CD4-positive, alpha-beta T cell treated with Interleukin-17A for 4 hours (primary cell): ENCODE results near the gene CAPS2.
"Not testable (repeated sequence)": the region's sequence is repeated elsewhere in the genome, so short reads cannot be mapped to it uniquely, and the experiment has no call there.

Experiments used
- DNase-seq: peaks from one replicate; pipeline ENCODE4 v3.0.0-alpha.2; 2020; ENCODE audit warnings: mixed read lengths

Gene CAPS2

DNA sequence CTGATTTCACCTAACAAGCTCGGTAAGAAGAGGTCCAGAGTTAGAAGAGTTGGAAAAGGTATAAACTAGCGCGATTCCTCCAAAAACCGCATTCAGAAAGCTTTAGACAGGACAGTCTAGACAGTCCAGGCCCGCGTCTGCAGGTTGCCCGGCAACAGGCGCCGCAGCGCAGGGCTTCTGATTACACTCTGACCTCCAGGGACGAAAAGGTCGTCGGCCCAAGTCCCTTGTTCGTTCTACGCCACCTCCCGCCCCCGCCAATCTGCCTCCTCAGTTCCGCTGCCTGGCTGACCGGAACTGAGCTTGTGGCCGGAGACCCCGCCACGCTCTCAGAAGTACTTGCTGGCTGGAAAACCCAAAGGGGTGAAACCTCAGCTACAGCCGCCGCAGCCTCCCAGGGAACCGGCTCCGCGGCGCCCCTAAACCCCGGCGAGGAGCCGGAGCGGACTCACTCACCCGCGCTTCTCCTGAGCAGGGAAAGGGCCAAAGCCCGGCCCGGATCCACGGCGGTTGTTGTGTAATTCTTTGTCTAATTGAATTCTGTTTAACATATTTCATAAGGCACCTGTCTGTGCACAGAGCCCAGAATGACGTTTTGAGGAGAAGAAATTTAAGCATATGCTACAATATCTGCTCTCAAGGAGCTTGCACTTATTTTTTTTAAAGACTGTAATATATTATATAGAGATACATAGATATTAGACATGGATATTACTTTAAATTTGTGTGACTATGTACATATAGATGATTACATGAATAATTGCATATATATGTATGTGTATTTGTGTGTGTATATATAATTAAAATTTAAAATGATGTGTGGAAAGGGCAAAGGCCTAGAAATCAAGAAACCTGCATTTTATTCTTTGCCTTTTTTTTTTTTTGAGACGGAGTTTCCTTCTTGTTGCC is at the start of gene CAPS2:
CAPS2 (minus strand) TSS at position 407 of the 909 bp plus-strand sequence. CDS start 3,826 bp downstream, outside the sequence.
- DNase-seq = peak; percentile 39

DNA sequence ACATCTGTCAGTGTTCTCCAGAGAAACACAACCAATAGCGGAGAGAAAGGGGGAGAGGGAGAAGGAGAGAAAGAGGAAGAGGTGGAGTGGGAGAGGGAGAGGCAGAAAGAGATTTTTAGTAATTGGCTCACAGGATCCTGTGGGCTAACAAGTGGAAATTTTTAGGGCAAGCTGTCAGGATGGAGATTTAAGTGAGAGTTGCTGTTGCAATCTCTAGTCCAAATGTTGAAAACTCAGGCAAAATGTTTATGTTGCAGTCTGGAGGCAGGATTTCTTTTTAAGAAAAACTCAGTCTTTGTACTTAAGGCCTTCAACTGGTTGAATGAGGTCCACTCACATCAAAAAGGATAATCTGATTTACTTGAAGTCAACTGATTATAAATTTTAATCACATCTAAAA is 48.2 kb upstream of the CAPS2 start:
- no peak for DNase-seq

DNA sequence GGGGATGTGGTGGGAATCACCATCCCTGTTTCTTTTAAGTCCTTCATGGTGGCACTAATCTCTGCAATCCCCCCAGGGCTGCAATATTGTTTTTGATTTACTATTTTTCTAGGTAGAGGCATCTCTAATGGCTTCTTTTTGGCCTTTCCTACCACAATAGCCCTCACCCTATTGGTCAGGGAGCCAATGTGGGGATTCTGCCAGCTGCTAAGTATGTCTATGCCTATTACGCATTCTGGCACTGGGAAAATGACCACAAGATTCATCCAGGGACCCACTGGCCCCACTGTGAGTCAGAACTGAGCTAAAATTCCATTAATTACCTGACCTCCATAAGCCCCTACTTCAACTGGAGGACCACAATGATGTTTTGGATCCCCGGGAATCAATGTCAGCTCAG is 44.8 kb upstream of the CAPS2 start:
- DNase-seq = no peak

DNA sequence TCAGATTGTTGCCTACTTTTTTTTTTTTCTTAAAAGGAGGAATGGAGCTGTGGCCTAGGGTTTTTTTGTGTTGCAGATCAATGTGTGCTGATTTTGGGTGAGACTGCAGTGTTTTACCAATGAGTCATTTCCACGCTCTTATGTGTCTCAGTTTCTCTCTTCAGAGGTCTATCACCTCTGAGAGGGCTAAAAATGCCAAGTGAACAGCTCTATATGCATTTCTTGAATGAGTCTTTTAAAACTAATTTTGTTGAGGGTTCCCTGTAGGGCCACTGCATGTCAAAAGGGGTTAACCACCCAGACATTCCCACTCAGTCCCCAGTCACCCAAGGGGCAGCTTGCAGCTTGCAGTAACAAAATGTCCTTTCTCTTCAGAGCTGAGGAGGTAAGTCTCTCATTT is 36.5 kb upstream of the CAPS2 start:
- no peak for DNase-seq

DNA sequence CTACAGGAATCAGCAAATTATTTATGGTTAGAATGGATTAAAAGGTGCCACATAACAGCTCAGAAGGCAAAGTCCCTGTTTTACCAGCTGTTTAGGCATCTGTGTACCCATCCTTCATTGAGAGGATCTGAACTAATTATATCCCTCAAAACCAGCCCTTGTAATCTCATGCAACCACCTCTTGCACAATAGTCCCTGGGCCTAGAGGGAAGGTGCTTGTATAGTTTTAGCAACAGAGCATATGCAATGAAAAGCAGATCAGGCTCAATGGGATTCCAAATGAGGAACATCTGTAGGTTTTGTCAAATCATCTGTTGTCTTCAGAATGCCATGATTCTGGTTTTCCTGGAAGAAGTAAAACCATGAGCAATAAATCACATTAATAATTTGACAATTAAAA is 34.8 kb upstream of the CAPS2 start:
- DNase-seq = no peak

DNA sequence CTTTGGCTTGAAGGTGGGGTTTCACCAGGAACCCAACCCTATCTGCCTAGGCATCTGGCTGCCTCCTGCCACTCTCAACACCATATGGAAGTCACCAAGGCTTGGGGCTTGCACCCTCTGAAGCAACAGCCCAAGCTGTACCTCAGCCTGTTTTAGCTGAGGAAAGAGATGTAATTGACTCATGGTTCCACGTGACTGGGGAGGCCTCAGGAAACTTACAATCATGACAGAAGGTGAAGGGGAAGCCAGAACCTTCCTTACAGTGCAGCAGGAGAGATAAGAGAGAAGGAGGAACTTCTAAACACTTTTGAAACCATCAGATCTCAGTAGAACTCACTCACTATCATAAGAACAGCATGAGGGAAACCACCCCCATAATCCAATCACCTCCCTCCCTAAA is 31.3 kb upstream of the CAPS2 start:
- no peak for DNase-seq

DNA sequence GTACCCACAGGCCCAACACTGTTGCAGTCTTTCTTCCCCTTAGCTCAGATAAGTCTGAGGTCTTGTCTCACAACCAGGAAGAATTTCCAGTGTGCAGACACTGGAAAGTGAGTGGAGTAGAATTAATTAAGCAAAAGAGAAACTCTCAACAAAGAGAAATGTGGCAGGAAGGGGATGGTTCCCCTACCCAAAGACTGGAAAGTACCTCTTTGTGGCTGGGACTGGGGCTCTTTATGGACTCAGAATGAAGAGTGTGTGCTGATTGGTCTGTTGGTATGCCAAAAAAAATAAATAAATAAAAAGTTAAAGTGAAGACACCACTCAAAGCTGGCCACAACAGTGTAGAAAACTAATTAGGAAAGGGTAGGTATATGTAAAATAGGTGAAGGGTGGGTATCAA is 30.8 kb upstream of the CAPS2 start:
- no peak for DNase-seq

DNA sequence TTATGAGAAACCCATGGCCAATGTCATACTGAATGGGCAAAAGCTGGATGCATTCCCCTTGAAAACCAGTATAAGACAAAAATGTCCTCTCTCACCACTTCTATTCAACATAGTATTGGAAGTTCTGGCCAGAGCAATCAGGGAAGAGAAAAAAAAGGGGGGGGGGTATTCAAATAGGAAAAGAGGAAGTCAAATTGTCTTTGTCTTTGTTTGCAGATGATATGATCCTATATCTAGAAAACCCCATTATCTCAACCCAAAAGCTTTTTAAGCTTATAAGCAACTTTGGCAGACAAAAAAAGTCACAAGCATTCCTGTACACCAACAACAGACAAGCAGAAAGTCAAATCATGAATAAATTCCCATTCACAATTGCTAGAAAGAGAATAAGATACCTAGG is 23.9 kb upstream of the CAPS2 start:
- DNase-seq = no peak

DNA sequence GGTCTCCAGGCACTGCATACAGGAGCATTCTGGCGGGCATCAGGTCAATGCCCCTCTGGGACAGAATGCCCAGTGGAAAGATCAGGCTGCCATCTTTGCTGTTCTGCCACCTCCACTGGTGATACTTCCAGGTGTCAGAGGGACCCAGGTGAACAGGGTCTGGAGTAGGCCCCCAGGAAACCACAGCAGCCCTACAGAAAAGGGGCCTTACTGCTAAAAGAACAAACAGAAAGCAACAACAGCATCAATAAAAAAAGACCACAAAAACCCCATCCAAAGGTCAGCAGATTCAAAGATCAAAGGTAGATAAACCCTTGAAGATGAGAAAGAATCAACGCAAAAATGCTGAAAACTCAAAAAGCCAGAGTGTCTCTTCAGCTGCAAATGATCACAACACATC is 20.3 kb upstream of the CAPS2 start:
- DNase-seq = no peak

DNA sequence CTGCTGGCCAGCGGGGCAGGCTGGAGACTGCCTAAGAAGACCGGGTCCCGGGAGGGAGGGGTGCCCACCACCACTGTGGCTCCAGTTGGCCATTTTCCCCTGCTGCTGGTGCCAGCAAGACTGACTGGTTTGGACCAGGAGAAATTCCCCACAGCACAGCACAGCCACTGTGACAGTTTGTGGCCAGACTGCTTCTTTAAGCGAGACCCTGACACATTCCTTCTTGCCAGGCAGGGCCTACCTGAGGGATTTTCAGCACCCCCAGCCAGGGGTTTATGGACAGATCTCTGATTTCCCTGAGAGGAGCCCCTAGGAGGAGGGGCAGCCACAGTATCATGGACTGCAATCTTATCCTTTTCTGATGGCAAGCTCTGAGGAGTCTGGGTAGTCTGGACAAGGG is 19.8 kb upstream of the CAPS2 start:
- no peak for DNase-seq

DNA sequence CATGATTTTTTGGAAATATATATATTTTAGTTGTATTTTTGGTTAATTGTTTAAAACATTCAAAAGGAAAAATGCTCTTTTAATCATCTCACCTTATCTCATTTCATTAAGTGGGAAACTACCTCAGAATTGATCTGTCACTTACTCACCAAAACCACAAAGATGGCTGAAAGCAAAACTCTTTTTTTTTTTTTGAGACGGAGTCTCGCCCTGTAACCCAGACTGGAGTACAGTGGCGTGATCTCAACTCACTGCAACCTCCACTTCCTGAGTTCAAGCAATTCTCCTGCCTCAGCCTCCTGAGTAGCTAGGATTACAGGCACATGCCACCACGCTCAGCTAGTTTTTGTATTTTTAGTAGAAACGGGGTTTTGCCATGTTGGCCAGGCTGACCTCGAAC is 16.1 kb upstream of the CAPS2 start:
- DNase-seq = not testable (repeated sequence)

DNA sequence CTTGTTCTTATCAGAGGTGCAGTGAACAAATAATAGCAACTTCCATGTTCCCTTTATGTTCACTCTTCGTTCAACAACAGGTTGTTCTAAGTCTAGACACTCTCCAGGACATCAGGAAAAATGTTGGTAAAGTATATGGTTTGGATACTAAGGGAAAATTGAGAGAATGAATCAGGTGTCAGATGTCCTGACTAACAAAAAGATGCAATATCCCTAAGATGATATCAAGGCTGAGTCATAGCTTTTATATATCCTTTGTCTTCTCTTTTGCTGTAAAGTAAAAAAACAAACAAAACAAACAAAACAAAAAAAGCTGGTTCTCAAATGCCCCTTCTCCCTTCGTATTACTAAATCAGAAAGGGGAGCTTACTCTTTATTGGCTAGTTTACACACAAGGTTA is 15.4 kb upstream of the CAPS2 start:
- DNase-seq = no peak

DNA sequence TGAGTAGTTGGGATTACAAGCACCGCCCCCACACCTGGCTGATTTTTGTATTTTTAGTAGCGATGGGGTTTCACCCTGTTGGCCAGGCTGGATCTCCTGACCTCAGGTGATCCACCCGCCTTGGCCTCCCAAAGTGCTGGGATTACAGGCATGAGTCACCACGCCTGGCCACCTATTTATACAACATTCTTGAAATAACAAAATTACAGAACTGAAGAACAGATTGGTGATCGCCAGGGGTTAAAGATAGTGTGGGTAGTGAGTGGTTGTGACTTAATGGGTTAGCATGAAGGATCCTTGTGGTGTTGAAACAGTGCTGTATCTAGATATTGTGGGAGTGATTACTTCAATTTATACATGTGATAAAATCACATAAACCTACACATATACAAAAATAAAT is 11.7 kb upstream of the CAPS2 start:
- DNase-seq = no peak

DNA sequence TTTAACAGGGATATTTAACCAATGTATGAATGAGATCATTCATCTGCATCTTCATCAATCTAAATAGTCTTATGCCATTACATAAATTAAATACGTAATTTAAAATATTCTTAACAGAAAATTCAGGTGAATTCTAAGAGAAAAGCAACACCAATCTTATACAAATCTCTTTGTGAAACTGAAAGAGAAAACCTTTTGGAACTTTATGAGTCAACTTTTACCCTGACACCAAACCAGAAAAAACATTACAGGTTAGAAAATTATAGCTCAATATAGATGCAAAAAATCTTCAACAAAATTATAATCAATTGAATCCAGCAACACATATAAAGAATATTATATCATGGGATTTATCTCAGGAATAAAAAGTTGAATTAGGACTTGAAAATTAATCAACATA is 7.8 kb upstream of the CAPS2 start:
- no peak for DNase-seq

DNA sequence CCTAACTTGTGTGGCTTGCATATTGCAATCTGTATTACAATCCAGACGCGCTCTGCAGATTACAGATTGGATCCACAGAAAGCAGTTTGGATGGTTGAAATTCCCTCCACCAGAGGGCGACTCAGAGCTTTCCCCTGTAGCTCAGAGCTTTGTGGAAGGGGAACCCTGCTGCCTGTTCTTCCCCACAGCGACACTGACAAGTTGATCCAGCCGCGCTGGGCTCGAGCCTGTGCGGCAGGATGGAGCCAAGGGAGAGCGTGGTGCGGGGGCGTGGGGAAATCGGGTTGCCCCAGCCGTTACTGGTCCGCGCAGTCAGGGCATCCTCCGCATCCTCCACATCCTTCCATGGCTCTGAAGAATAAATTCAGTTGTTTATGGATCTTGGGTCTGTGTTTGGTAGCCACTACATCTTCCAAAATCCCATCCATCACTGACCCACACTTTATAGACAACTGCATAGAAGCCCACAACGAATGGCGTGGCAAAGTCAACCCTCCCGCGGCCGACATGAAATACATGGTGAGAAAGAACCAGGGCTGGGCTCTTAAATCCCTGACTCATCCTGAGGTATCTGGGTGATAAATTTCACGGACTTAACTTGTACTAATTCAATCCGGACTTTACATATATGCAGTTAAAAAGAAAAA is 4.4 kb upstream of the CAPS2 start, which contains the start of gene GLIPR1L1:
GLIPR1L1 (plus strand) TSS at position 287 of the 647 bp plus-strand sequence; CDS start at position 346, 59 bp downstream.
- DNase-seq = peak; percentile 89

DNA sequence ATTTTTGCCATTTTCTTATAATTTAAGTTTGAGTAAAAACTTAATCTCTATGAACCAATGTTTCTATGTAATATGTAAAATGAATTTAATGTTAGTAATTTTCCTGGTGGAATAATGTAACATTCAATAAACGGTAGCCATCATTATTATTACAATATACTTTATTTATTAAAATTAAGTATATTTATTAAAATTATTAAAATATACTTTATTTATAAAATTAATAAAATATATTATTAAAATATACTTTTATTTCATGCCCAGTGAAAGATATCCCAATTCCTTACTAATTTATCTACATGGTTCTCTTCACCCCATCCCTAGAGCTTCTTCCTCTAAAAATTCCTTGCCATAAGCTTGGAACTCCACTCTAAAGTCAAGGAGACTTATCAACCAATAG is 2.5 kb downstream of the CAPS2 start:
- DNase-seq = no peak

DNA sequence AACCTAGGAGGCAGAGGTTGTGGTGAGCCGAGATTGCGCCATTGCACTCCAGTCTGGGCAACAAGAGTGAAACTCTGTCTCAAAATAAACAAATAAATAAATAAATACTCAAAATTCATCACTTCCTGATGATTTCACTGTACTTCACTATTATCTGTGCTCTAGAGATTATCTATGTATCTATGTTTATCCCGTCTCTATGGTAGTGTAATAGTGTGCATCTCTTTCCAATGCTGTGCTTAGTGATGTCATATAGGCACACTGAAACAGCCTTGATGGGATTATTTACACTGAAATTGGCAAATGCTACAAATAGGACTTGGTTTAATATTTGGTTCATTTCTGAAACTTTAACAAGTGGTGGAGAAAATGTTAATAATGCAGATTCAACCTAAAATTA is 6.5 kb downstream of the CAPS2 start:
- no peak for DNase-seq

DNA sequence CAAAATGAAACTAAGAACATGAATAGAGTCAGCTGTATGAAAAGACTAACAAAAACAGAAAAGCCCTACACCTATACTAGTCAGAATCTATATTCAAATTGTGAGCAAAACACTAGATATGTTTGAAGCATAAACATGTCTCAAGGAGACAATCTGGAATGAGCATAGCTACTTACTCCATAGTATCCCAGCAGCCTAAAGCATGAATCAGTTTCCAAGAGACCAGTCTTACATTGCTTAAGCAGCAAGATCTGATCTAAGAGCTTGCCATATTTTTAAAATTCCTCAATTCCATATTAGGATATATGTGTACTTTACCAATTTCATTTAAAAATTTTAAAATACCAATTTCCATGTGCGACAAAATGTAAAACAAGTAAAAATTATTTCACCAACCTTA is 7.7 kb downstream of the CAPS2 start:
- DNase-seq = no peak

DNA sequence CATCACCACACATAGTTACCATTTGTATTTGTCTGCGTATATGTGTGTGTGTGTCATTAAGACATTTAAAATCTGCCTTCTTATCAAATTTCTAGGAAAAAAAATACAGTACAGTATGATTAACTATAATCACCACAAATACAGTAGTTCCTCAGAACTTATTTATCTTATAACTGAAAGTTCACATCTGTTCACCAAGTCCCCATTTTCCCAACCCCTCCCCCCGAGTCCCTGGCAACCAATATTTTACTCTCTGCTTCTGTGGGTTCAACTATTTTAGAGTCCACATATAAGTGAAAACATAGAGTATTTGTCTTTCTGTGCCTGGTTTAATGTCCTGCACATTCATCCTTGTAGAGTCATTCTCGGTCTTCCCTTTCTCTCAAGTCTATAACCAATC is 12.3 kb downstream of the CAPS2 start:
- DNase-seq = no peak

DNA sequence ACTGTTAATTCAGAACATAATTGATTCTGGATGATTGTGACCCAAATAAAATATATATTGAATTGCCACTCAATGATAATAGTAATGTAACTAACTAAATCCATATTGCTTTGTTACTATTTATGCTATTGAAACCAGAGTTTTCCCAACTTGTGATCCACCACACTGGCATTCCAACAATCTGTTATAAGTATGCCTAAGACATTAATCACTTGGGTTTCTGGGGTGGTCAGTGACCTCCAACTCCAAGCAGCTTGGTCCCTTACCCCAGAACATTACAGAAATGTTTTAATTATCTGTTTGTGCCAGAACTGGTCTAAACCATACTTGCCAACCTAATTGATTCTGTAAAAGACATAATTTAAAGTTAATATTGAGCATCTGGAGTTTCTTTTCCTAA is 14.6 kb downstream of the CAPS2 start:
- DNase-seq = no peak

DNA sequence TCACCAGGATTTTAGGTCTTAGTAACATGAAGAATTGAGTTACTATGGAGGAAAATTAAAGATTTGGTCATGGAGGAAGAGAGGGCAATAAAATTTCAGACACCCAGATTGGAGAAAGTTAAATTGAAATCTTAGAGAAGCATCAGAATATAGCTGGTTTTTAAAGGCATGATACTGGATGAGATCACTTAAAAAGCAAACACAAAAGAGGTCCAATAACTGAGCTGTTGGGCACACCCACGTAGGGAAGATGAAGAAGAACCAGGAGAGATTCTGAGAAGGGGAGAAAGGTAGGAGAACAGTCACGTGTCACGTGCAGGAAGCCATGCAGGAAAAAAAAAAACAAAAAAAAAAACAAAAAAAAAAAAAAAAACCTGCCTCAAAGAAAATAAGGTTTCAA is 18.8 kb downstream of the CAPS2 start:
- DNase-seq = no peak

DNA sequence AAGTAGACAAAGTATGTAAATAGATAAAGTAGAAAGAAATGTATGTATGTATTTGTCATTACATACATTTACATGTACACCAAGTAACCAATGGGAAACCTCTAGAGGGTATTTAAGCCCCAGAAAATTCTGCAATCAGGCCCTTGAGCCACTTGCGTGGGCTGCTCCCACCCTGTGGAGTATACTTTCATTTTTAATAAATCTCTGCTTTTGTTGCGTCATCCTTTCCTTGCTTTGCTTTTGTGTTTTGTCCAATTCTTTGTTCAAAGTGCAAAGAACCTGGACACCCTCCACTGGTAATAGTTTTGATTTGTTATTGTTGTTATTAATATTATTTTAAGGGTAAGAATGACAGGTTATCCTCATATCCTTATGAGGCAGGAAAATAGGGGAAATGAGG is 21.8 kb downstream of the CAPS2 start:
- DNase-seq = no peak

DNA sequence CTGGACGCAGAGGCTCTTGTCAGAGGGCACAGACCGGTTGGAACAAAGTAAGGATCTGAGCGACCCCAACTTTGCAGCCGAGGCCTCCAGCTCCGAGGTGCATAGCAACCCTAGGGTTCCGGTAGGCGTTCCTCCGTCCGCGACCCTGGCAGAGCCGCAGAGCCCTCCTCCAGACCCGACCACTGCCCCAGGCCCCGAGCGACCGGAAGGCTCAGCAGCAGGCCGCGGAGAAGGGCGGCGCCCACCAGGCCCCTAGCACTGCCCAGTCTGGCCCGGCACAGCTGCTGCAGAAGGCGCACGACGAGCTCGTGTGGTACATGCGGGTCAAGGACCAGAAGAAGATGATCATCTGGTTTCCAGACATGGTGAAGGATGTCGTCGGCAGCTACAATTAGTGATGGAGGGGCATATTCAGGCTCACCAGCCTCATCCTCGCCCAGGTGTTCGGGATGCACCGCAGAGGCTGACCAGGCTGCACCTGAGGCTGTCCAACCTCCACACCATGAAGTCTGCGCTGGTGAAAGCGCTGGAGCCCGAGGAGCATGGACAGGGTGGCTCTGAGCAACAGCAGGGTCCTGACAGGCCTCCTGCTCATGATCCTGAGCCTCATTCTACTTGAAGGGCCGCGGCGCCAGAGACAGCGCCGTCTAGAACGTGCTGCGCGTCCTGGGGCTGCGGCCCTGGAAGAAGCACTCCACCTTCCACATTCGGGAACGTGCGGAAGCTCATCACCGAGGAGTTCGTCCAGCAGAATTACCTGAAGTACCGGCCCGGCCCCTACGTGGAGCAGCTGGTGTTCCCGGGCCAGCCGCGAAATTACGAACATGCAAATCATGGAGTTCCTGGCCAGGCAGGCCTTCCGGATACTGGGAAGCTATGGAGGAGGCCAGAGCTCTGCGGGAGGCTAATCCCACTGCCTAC is 24.5 kb downstream of the CAPS2 start:
- DNase-seq = no peak
